Heart left ventricle (tissue), 16 donors: Measurements from ENCODE around the gene EYA4. TPM values are rescaled to one million over a fixed set of nuclear protein-coding genes. Genes with fewer than 3 reads are reported as not detected.

Experiments used
- ATAC-seq, 4 donors: fragments of 200-7000 bp; cut with Tn5 transposase; one replicate each; pipeline ENCODE4 v1.9.1; 2020 to 2022; ENCODE audit warnings: moderate library complexity in 4 of 4, mild to moderate bottlenecking in 3 of 4, moderate number of reproducible peaks in 1 of 4
- DNase-seq, 5 donors: peaks; one replicate each; pipeline ENCODE4 v3.0.0-alpha.2; 2020
- H3K27ac ChIP-seq, 12 donors: fragments of 200-600 bp; sonication (generic) in 4 of 12; one replicate each; pipeline versions ENCODE4 v1.5.0 to v1.8.0; 2016 to 2022; ENCODE audit warnings: mild to moderate bottlenecking in 2 of 12
- H3K27me3 ChIP-seq, 9 donors: fragments of 200-600 bp; sonication (generic) in 2 of 9; one replicate each; pipeline versions ENCODE4 v1.5.1 to v1.8.0; 2016 to 2022; ENCODE audit warnings: mild to moderate bottlenecking in 3 of 9
- H3K36me3 ChIP-seq, 9 donors: fragments of 200-600 bp; sonication (generic) in 2 of 9; one replicate each; pipeline versions ENCODE4 v1.5.0 to v1.8.0; 2018 to 2022; ENCODE audit warnings: mild to moderate bottlenecking in 2 of 9
- H3K4me1 ChIP-seq, 12 donors: fragments of 200-600 bp; sonication (generic) in 4 of 12; one replicate each; pipeline versions ENCODE4 v1.5.0 to v1.8.0; 2016 to 2022; ENCODE audit warnings: mild to moderate bottlenecking in 3 of 12
- H3K4me3 ChIP-seq, 12 donors: fragments of 200-600 bp; sonication (generic) in 4 of 12; one replicate each; pipeline versions ENCODE4 v1.5.0 to v1.8.0; 2017 to 2022; ENCODE audit warnings: mild to moderate bottlenecking in 9 of 12, moderate library complexity in 4 of 12
- H3K9me3 ChIP-seq, 12 donors: fragments of 200-600 bp; sonication (generic) in 4 of 12; one replicate each; pipeline versions ENCODE4 v1.5.0 to v1.8.0; 2016 to 2022; ENCODE audit warnings: mild to moderate bottlenecking in 1 of 12
- POLR2A ChIP-seq, 2 donors: fragments of 450-650 bp; IDR thresholded peaks; one replicate each; pipeline ENCODE4 v1.6.1; 2017; ENCODE audit warnings: antibody characterized with exemption in 2 of 2, mild to moderate bottlenecking in 2 of 2, moderate library complexity in 2 of 2
- WGBS, 4 donors: extraction: QIAGEN DNeasy Blood & Tissue Kit in 2 of 4; methylation state at CpG; one replicate each; pipeline versions ENCODE4 v1.1.5 to v1.1.7; 2013 to 2018; 5-methylcytosine and 5-hydroxymethylcytosine counted together
- intact Hi-C, 10 donors: fragments of 100-400 bp; cut with DNase I; formaldehyde crosslinking; loops; one replicate each; pipeline versions ENCODE4 v1.11.1 to v1.14.2; 2022
- polyA plus RNA-seq, 2 donors: library from polyadenylated mRNA; stranded (reverse); fragments of 200-250 nt; gene quantifications; one replicate each; pipeline ENCODE4 v1.2.3, GENCODE V29; 2013
- total RNA-seq, 9 donors: library from RNA; depleted of rRNA in 2 of 9; stranded (reverse); fragments of >200 nt in 2 of 9; fragmentation: NEBNext Ultra II Directional in 3 of 9; extraction: Animal tissue kit (Norgen Biotek cat#: 25700) in 3 of 9; gene quantifications; one replicate each; pipeline versions ENCODE4 v1.1.0 to v1.2.4, GENCODE V29; 2016 to 2023
- TF ChIP-seq, protein P1 (sequence below), 12 donors: fragments of 200-600 bp; sonication (generic) in 4 of 12; IDR thresholded peaks; one replicate each; pipeline versions ENCODE4 v1.5.0 to v1.8.0; 2018 to 2022; ENCODE audit warnings: antibody characterized with exemption in 12 of 12, mild to moderate bottlenecking in 5 of 12
- donor health status: ischemic (EF 13 %, LVEDD 7.1; RV severe dilation, severe dysfunction).
- donor health status: healthy with polysubstance abuse.
- donor health status: DM: no; HTN: yes; CAD: no.
- donor health status: DM: no; HTN: no; CAD: no.
- donor health status: ischemic (EF 25% LVEDD 6.9; RV normal size, moderate dysfunction).
- donor health status: ischemic (EF 25% LVEDD 5.7; RV mildly dilated, moderate dysfunction).
- donor health status: healthy.
- donor health status: DM: yes; HTN: yes; CAD: no.
- donor health status: ischemic (EF 35%, LVEDD 5.7; RV mildly dilated, moderate dysfunction).
- donor health status: nonischemic (EF 11% LVEDD 7.7; RV severe dilation, severe dysfunction).
- donor health status: DM: yes; HTN: yes; CAD: no.
- donor health status: PGD.
- donor health status: ischemic (EF 29% LVEDD 5.4; RV normal size, mild dysfunction).
- donor health status: nonischemic (EF 23%, LVEDD 6.1; RV moderate dilation, normal function).

The EYA4 gene
- total and polyA plus RNA-seq, 11 donors, result 3.6 to 29.6 (median 21.7) TPM

DNA sequence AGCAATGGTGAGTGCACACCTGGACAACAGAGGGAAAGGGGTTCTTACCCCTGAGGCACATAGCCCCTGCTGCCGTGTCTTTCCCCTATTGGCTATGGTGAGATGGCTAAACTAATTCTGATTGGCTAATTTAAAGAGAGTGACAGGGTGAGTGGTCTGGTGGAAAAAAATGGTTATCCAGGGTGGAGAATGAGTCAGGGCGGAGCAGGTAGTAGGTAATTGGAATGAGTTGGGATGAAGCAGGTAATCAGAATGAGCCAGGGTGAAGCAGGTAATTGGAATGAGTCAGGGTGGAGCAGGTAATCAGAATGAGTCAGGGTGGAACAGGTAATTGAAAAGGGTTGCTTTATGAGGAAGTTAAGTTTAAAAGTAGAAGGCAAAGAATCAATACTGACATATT, 200.3 kb downstream of the EYA4 start:
- Histone ChIP-seq H3K36me3 (no peaks in the 10 kb centered on the region), H3K9me3 (no peaks in the 10 kb centered on the region), H3K27ac (no peak overlapping the region), H3K27me3 (no peaks in the 10 kb centered on the region), H3K4me1 (no peaks in the 10 kb centered on the region), H3K4me3 (no peak overlapping the region)
- DNase-seq (no peak), ATAC-seq (no peak)
- intact Hi-C loops, result no loop called here
- WGBS, 4 donors, result 89 to 97% (median 93%) methylated on average over 2 of the region's 2 CpGs
- TF ChIP-seq, protein P1, sequence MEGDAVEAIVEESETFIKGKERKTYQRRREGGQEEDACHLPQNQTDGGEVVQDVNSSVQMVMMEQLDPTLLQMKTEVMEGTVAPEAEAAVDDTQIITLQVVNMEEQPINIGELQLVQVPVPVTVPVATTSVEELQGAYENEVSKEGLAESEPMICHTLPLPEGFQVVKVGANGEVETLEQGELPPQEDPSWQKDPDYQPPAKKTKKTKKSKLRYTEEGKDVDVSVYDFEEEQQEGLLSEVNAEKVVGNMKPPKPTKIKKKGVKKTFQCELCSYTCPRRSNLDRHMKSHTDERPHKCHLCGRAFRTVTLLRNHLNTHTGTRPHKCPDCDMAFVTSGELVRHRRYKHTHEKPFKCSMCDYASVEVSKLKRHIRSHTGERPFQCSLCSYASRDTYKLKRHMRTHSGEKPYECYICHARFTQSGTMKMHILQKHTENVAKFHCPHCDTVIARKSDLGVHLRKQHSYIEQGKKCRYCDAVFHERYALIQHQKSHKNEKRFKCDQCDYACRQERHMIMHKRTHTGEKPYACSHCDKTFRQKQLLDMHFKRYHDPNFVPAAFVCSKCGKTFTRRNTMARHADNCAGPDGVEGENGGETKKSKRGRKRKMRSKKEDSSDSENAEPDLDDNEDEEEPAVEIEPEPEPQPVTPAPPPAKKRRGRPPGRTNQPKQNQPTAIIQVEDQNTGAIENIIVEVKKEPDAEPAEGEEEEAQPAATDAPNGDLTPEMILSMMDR (IDR thresholded peaks at IDR 0.05), result no peak
- no peak for TF ChIP-seq POLR2A (IDR thresholded peaks at IDR 0.05)

DNA sequence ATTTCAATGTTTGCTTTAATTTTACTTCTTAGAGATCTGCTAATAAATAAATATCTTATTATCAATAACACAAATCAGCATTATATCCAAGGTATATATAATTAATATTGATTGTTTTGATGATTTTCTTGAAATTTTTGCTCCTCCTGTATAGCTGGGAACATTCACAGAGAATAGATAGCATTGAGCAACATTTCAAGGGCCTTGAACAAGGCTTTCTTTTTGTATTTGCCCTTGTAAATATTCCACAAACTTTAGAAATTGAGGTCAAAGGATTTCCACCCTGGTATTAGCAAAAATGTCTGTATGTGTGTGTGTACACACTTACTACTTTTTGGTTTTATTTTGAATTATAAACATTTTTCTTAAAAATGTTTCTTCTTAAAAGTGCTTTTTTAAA, 205.6 kb downstream of the EYA4 start:
- no peaks in the 10 kb centered on the region for H3K27me3 ChIP-seq
- intact Hi-C loops, result no loop called here
- ATAC-seq, result no peak
- H3K9me3 ChIP-seq, result no peaks in the 10 kb centered on the region
- H3K4me3 ChIP-seq, result no peak overlapping the region
- no peak for DNase-seq
- H3K4me1 ChIP-seq, result no peaks in the 10 kb centered on the region
- H3K27ac ChIP-seq, result no peak overlapping the region
- TF ChIP-seq POLR2A (IDR thresholded peaks at IDR 0.05), result no peak
- TF ChIP-seq, protein P1 (IDR thresholded peaks at IDR 0.05), result no peak
- no peaks in the 10 kb centered on the region for H3K36me3 ChIP-seq

DNA sequence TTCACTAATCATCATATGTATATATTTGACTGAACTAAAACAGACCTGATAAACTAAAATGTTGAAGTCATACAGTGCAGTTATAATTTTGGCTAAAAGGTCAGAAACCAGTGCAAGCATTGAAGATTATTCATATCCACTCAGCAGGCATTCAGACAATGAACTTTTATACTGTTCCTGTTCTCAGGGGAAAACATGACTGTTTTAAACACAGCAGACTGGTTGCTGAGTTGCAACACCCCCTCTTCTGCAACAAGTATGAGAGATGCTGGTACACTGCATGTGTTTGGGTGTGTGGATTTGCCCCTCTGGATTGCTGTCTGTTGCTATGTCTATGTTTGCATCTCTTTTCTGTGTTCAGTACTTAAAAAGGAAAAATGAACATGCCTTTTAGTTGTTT, 206.8 kb downstream of the EYA4 start:
- TF ChIP-seq, protein P1 (IDR thresholded peaks at IDR 0.05), result no peak
- no peak for TF ChIP-seq POLR2A (IDR thresholded peaks at IDR 0.05)
- H3K27ac ChIP-seq, result no peak overlapping the region
- no peaks in the 10 kb centered on the region for H3K4me1 ChIP-seq
- DNase-seq (no peak), ATAC-seq (no peak)
- intact Hi-C loops, result no loop called here
- H3K27me3 ChIP-seq, result no peaks in the 10 kb centered on the region
- H3K4me3 ChIP-seq, result no peak overlapping the region
- H3K36me3 ChIP-seq, result no peaks in the 10 kb centered on the region
- H3K9me3 ChIP-seq, result no peaks in the 10 kb centered on the region

DNA sequence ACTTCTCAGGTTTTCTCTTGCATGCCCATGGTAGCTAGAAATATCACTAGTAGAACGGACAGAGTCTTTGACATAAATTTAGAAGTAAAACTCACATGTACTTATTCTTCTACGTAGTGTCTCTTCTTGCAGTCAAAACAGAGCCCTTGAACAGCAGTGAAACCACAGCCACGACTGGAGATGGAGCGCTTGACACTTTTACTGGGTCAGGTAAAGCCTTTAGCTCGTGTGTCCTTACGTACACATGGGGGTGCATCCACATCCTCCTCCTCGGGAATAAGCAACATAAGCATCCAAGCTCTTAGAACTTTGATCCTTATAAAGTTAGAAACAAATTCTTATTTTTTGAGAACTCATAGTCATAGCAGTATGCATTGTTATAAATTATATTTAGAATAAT, 215.3 kb downstream of the EYA4 start:
- Histone ChIP-seq H3K4me1 (peaks cover 0 to 5% (median 0%) of the 10 kb centered on the region in 12 donors), H3K4me3 (no peak overlapping the region), H3K27ac (no peak overlapping the region), H3K27me3 (no peaks in the 10 kb centered on the region), H3K9me3 (no peaks in the 10 kb centered on the region), H3K36me3 (no peaks in the 10 kb centered on the region)
- DNase-seq, result no peak
- TF ChIP-seq POLR2A (IDR thresholded peaks at IDR 0.05), result no peak
- intact Hi-C loops, result no loop called here
- no peak for ATAC-seq
- WGBS, 4 donors, result 68 to 72% (median 70%) methylated on average over 7 of the region's 7 CpGs

DNA sequence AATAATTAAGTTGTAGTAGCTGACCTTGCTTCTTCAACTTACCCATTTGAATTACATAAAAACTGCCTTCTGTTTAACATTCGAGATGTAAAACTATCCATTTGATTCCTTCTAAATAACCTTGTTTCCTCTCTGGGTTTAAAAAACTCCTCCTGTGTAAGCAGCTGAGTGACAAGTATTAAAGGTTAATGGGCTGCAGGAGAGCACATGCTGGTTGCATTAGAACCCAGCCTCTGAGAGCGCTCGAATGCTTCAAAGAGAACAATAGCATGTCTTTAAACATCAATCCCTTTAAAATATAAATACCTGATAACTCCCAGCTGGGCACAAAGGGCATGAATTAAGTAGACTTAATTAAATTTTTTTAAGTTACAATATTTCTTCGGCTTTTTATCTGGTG, 215.8 kb downstream of the EYA4 start:
- 72 to 78% (median 73%) methylated on average over 4 of the region's 4 CpGs for WGBS, 4 donors
- no peak for DNase-seq
- Histone ChIP-seq H3K4me3 (no peak overlapping the region), H3K36me3 (no peaks in the 10 kb centered on the region), H3K27me3 (no peaks in the 10 kb centered on the region), H3K27ac (no peak overlapping the region), H3K9me3 (no peaks in the 10 kb centered on the region), H3K4me1 (peaks cover 0 to 5% (median 0%) of the 10 kb centered on the region in 12 donors)
- no peak for ATAC-seq
- intact Hi-C loops, result no loop called here
- TF ChIP-seq, protein P1 (IDR thresholded peaks at IDR 0.05), result no peak
- TF ChIP-seq POLR2A (IDR thresholded peaks at IDR 0.05), result no peak
